Activated gamma-delta T cell (primary cell): ENCODE results near the gene CRYZL1.
A peak's percentile ranks its signal among the peaks of the same experiment; 100 is the strongest.

ENCODE experiments used
- DNase-seq: peaks from one replicate; lab custom pipeline; 2025; lab: John Stamatoyannopoulos, UW

Gene CRYZL1

DNA sequence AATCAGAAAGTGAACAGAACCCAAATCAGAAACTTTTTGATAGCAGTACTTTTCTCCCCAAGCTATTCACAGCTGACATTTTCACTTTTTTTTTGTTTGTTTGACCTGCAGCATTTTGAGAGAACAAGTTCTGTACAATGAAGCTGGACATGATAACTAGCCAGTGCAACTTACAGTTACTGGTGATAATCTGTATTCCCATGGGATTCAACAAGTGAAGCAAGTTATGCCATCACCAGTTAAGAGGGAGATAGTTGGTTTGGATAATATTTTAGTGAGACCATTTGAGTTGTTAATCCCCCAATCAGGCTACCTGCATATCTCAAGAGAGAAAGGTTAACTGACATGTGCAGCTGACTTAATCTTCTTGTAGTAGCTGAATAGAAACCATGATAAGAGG lies 80.6 kb downstream of the CRYZL1 start:
- DNase-seq: no peak

DNA sequence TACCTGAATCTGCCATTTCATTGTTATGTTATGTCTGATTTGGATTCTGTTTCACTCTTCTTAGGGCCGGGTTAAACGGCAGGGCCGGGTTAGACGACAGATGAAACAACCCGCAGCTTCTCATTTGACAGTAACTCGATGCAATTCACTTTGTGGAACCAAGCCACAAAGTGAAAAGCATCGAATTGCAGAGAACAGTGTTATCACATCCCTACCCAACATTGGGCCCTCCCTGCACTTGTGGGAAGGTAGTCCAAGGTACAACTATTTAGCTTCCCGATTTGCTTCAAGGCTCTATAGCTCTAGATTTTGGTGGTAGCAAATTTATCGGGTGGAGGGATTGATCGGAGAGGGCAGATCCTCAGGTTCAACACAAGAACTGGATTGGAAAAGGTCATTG lies 81.7 kb downstream of the CRYZL1 start:
- no peak for DNase-seq

DNA sequence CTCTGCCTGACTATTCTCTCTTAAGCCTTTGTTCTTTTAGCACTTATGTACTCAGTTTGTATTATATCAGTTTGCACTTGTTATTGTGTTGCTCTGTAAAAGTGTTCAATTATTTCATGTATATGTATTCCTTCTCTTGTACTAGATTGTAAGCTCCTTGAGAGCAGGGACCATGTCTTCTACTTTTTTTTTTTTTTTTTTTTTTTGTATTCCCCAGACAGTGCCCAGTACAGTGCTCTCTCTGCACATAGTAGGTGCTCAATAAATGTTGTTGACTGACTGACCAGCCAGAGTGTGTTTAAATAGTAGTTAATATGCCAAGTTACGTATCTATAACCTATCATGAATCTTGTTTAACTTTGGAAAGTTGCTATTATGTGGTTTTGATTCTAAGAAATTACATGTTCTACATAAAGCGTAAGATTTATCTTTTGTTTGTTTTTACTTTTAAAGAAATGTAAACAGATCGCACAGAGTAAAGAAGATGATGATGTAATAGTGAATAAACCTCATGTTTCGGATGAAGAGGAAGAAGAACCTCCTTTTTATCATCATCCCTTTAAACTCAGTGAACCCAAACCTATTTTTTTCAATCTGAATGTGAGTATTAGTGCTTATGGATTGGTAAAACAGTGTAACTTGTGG lies 82.6 kb downstream of the CRYZL1 start:
- no peak for DNase-seq

DNA sequence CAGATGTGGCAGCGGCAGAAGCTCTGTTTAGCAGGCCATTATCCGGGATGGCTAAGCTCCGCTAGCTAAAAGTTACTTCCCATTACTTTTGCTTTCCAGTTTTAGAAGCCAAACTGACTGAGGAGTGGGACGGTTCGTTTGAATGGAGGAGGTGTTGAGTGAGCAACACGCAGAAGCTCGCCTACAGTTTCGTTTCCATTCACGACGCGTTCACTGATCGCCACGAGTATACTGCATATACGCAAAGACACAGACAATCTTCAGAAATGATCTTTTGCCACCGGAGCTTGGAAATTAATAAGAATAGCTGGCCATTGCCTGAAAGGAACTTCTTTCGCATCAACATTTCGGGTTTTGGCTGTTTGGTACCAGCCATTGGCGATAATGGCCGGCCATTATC lies 84.1 kb downstream of the CRYZL1 start:
- no peak for DNase-seq

DNA sequence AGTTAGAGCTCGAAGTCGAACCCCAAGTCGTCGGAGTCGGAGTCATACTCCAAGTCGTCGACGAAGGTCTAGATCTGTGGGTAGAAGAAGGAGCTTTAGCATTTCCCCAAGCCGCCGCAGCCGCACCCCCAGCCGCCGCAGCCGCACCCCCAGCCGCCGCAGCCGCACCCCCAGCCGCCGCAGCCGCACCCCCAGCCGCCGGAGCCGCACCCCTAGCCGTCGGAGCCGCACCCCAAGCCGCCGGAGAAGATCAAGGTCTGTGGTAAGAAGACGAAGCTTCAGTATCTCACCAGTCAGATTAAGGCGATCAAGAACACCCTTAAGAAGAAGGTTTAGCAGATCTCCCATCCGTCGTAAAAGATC lies 86.6 kb downstream of the CRYZL1 start:
- no peak for DNase-seq

DNA sequence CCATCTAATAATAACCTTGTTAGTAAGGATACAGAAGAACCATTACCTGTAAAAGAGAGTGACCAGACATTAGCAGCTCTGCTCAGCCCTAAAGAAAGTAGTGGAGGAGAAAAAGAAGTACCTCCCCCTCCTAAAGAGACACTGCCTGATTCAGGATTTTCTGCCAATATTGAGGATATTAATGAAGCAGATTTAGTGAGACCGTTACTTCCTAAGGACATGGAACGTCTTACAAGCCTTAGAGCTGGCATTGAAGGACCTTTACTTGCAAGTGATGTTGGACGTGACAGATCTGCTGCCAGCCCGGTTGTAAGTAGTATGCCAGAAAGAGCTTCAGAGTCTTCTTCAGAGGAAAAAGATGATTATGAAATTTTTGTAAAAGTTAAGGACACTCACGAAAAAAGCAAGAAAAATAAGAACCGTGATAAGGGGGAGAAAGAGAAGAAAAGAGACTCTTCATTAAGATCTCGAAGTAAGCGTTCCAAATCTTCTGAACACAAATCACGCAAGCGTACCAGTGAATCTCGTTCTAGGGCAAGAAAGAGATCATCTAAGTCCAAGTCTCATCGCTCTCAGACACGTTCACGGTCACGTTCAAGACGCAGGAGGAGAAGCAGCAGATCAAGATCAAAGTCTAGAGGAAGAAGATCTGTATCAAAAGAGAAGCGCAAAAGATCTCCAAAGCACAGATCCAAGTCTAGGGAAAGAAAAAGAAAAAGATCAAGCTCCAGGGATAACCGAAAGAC lies 87.1 kb downstream of the CRYZL1 start:
- no peak for DNase-seq

DNA sequence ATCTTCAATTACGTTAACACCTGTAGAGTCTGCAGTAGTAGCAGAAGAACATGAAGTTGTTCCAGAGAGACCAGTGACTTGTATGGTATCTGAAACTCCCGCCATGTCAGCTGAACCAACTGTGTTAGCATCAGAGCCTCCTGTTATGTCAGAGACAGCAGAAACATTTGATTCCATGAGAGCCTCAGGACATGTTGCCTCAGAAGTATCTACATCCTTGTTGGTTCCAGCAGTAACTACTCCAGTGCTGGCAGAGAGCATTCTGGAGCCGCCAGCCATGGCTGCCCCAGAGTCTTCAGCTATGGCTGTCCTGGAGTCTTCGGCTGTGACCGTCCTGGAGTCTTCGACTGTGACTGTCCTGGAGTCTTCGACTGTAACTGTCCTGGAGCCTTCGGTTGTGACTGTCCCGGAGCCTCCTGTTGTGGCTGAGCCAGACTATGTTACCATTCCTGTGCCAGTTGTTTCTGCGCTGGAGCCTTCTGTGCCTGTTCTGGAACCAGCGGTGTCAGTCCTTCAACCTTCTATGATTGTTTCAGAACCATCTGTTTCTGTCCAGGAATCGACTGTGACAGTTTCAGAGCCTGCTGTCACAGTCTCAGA lies 88.4 kb downstream of the CRYZL1 start:
- no peak for DNase-seq

DNA sequence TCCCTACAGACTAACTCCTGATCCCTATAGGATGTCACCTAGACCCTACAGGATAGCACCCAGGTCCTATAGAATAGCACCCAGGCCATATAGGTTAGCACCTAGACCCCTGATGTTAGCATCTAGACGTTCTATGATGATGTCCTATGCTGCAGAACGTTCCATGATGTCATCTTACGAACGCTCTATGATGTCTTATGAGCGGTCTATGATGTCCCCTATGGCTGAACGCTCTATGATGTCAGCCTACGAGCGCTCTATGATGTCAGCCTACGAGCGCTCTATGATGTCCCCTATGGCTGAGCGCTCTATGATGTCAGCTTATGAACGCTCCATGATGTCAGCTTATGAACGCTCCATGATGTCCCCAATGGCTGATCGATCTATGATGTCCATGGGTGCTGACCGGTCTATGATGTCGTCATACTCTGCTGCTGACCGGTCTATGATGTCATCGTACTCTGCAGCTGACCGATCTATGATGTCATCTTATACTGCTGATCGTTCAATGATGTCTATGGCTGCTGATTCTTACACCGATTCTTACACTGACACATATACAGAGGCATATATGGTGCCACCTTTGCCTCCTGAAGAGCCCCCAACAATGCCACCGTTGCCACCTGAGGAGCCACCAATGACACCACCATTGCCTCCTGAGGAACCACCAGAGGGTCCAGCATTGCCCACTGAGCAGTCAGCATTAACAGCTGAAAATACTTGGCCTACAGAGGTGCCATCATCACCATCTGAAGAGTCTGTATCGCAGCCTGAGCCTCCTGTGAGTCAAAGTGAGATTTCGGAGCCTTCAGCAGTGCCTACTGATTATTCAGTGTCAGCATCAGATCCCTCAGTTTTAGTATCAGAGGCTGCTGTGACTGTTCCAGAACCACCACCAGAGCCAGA lies 89.2 kb downstream of the CRYZL1 start:
- no peak for DNase-seq

DNA sequence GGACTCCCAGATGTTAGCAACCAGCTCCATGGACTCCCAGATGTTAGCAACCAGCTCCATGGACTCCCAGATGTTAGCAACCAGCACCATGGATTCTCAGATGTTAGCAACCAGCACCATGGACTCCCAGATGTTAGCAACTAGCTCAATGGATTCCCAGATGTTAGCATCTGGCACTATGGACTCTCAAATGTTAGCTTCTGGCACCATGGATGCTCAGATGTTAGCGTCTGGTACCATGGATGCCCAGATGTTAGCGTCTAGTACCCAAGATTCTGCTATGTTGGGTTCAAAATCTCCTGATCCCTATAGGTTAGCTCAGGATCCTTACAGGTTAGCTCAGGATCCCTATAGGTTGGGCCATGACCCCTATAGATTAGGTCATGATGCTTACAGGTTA lies 89.9 kb downstream of the CRYZL1 start:
- no peak for DNase-seq

DNA sequence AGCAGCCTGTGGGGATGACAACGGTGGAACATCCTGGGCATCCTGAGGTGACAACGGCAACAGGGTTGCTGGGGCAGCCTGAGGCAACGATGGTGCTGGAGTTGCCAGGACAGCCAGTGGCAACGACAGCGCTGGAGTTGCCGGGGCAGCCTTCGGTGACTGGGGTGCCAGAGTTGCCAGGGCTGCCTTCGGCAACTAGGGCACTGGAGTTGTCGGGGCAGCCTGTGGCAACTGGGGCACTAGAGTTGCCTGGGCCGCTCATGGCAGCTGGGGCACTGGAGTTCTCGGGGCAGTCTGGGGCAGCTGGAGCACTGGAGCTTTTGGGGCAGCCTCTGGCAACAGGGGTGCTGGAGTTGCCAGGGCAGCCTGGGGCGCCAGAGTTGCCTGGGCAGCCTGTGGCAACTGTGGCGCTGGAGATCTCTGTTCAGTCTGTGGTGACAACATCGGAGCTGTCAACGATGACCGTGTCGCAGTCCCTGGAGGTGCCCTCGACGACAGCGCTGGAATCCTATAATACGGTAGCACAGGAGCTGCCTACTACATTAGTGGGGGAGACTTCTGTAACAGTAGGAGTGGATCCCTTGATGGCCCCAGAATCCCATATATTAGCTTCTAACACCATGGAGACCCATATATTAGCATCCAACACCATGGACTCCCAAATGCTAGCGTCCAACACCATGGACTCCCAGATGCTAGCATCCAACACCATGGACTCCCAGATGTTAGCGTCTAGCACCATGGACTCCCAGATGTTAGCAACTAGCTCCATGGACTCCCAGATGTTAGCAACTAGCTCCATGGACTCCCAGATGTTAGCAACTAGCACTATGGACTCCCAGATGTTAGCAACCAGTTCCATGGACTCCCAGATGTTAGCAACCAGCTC lies 90.5 kb downstream of the CRYZL1 start:
- no peak for DNase-seq

DNA sequence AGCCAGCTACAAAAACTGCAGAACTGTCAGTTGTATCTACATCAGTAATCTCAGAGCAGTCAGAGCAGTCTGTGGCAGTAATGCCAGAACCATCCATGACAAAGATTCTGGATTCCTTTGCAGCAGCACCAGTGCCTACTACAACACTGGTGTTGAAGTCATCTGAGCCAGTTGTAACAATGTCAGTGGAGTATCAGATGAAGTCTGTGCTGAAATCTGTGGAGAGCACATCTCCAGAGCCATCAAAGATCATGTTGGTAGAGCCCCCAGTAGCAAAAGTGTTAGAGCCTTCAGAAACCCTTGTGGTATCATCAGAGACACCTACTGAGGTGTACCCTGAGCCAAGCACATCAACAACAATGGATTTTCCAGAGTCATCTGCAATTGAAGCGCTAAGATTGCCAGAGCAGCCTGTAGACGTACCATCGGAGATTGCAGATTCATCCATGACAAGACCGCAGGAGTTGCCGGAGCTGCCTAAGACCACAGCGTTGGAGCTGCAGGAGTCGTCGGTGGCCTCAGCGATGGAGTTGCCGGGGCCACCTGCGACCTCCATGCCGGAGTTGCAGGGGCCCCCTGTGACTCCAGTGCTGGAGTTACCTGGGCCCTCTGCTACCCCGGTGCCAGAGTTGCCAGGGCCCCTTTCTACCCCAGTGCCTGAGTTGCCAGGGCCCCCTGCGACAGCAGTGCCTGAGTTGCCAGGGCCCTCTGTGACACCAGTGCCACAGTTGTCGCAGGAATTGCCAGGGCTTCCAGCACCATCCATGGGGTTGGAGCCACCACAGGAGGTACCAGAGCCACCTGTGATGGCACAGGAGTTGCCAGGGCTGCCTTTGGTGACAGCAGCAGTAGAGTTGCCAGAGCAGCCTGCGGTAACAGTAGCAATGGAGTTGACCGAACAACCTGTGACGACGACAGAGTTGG lies 91.4 kb downstream of the CRYZL1 start:
- DNase-seq: no peak

DNA sequence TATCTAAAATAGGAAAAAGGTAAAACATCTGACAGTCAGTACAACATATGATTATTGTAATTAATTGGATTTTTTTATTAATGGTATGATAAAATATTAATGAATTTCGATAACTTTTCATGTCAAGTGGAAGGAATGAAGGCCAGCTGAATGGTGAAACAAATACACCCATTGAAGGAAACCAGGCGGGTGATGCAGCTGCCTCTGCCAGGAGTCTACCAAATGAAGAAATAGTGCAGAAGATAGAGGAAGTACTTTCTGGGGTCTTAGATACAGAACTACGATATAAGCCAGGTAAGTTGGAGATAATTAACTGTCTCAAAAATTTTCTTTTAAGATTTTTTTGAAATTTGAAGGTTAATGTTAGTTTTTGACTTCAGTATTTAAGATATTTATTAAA lies 95.5 kb downstream of the CRYZL1 start:
- no peak for DNase-seq

DNA sequence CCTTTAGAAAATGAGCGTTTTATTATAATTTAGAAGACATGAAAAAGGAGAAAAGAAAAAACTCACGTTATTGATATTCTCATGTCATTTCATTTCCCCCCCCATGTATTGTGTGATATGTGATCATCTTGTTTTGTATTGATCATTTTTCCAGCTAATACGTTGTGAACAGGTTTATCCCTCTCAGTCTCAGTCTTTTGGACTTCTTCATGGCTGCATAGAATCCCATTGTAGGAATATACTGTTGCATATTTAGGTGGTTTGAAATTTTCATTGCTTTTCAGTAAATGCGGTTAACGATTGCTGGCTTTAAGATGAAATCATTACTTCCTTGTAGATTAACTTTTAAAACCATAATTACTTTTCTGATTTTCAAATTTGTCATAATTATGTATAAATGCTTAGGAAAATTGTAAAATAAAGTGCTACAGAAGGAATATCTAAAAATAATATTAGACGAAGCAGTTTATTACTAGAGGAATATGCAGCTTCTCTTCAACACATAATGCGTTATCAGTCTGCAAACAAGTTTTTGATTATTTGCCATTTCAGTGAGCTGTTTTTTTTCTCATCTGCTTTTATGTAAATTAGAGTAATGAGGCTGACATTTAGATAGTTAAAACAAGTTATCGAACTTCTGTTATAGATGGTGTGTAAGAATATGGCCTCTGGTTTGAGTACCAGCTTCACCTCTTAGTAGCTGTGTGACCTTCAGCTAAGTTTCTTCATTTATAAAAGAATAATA lies 96.9 kb downstream of the CRYZL1 start:
- DNase-seq: no peak

DNA sequence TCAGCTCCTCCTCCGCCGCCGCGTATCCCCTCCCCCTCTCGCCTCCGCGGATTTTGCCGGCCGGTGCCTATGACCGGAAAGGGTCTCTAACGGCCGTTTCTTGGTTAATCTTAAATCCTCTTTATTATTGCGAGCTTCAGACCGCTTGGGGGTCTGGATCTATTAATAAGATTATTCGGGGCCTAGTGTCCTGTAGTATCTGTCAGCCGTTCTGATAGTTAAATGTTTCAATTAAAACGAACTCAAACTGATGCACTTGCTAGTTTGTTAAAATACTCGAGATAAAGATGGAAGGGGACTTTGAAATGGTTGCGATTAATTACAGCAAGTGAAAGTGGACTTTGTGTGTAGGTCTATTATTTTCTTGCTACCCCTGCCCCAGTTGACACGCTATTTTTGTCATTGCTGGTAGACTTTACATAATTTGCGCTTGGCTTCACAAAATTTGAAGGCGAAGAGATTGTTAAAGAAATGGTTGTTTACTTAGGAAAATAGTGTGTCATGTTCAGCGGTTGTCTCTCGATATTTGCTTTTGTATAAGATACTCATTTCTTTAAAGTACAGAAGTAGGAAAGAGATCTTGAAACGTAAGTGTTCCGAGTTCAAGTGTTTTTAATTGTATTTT lies 97.9 kb downstream of the CRYZL1 start:
- DNase-seq: no peak

DNA sequence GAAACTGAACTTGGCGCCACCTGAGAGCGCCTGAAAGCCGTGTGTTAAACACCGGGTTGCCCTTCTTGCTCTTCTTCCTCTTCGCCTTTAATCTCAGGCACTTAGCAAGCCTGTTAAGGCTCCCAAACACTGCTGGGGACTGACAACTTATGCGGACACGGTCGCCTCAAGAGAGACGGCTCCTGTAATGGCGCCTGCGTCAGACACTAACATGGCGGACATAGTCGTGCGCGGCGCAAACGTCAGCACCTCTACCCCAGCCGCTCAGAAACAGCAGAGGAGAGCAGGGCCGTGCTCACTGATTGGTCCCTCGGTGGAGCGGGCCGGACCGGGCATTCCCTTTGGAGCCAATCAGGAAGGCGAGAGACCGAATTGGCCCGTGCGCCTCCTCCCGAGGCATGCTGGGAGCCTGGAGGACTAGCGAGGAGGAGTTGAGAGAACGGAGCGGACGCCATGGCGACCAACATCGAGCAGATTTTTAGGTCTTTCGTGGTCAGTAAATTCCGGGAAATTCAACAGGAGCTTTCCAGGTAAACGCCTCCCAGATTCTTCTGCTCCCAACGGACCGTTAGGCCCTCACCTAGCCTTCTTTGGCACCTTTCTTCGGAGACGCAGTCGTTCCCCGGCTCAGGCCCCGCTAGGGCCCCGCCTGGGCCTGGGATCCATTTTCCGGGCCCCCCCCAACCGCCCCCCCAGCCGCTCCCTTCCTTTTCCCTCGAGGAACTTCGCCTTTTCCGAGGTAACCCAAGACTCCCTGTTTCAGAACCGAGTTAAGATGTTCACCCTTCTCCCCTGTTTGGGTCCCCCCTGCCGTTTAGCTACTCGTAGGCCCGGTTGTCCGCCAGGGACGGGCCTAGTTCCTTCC lies 98.7 kb downstream of the CRYZL1 start, which contains the start of gene SON:
Gene SON, plus strand, starts transcription at position 399 of the 865 bp plus-strand sequence. Its CDS starts 55 bp downstream, at position 454.
- peak; percentile 93 for DNase-seq

DNA sequence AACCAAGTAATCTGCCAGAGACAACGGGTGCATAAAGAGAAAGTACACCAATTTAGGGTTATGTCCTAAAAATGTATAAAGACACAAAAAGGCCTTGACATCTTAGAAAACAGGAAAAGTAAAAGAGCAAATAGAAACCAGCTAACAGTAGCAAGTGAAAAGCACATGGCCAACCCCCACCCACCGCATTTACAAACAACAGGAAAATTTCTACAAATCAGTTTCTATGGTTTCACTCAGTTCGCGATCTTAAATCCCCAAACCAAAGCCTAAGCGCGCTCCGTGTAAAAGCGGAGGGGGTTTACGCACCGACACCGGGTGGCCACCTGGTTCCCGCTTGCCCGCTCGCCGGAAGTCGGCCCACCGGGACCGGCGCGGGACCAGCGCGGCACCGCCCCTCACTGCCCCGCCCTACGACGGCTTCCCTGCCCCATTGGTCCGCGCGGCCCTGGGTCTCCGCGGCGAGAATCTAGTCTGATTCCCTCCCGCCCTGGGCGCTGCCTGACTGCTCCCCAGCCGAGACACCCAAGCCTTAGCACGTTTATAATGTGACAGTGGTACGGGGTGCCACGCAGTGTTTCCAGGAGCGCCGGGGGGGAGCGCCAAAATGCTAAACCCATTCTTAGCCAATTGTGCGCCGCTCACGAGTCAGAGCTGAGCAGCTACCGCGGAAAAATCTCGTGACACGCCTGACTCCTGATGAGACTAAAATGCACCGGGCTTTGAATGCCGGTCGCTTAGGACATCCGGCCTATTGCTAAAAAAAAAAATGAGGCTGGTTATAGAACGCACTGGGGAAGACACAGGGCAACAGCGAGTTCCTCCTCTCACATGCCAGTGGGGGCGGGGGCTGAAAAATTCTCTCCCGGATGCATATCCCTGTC lies 99.5 kb downstream of the CRYZL1 start, which contains the start of gene GART:
Gene GART, minus strand, starts transcription at position 362 of the 884 bp plus-strand sequence. CDS start 2,802 bp downstream, outside the sequence.
- peak; percentile 70 for DNase-seq
